Hematopoietic multipotent progenitor cell treated with erythropoietin and hydrocortisone succinate and interleukin-3 and kit ligand, for 17 days (in vitro differentiated cells): ENCODE measurements around the gene GARS1.
"Not testable (repeated sequence)": the region's sequence is repeated elsewhere in the genome, so short reads cannot be mapped to it uniquely, and the experiment has no call there.

ENCODE experiments used
- DNase-seq: peaks from one replicate; pipeline ENCODE4 v3.0.0-alpha.2; 2015; ENCODE audit warnings: low spot score

Gene GARS1

GRCh38 chr7:30625283-30625682 lies 30.6 kb downstream of the GARS1 start:
- DNase-seq, result no peak

- DNase-seq, result no peak
Observed at GRCh38 chr7:30627026-30627425, 32.3 kb downstream of the GARS1 start.

GRCh38 chr7:30630986-30631385 lies 36.3 kb downstream of the GARS1 start:
- DNase-seq, result no peak

- no peak for DNase-seq
Observed at GRCh38 chr7:30633223-30633622, 38.5 kb downstream of the GARS1 start.

GRCh38 chr7:30634193-30634626 lies 39.5 kb downstream of the GARS1 start:
- DNase-seq, result no peak

GRCh38 chr7:30634634-30635201 lies 40.0 kb downstream of the GARS1 start:
- DNase-seq, result no peak

- DNase-seq, result no peak
Observed at GRCh38 chr7:30635798-30636197, 41.1 kb downstream of the GARS1 start.

- DNase-seq, result not testable (repeated sequence)
Observed at GRCh38 chr7:30642322-30642721, 47.6 kb downstream of the GARS1 start.

GRCh38 chr7:30642789-30643188 lies 48.1 kb downstream of the GARS1 start:
- DNase-seq, result no peak

GRCh38 chr7:30644286-30644955 lies 49.7 kb downstream of the GARS1 start:
- DNase-seq, result no peak

- no peak for DNase-seq
Observed at GRCh38 chr7:30645661-30646060, 51.0 kb downstream of the GARS1 start.

- no peak for DNase-seq
Observed at GRCh38 chr7:30646154-30646553, 51.5 kb downstream of the GARS1 start.

GRCh38 chr7:30647589-30648364 lies 53.1 kb downstream of the GARS1 start:
- DNase-seq, result no peak

- DNase-seq, result no peak
Observed at GRCh38 chr7:30648744-30649540, 54.3 kb downstream of the GARS1 start.

GRCh38 chr7:30649717-30650420 lies 55.2 kb downstream of the GARS1 start:
- no peak for DNase-seq

GRCh38 chr7:30650421-30650808 lies 55.7 kb downstream of the GARS1 start:
- DNase-seq, result no peak

- DNase-seq, result no peak
Observed at GRCh38 chr7:30652132-30652531, 57.5 kb downstream of the GARS1 start.

- no peak for DNase-seq
Observed at GRCh38 chr7:30652698-30653641, 58.3 kb downstream of the GARS1 start.

- no peak for DNase-seq
Observed at GRCh38 chr7:30654296-30655090, 59.8 kb downstream of the GARS1 start.
